Ovary (tissue), 3 donors: Measurements from ENCODE around the gene RPL35A.
"Not testable (repeated sequence)": the region's sequence is repeated elsewhere in the genome, so short reads cannot be mapped to it uniquely, and the experiment has no call there.

ENCODE experiments used
- EP300 ChIP-seq: sonication (generic); formaldehyde crosslinking; IDR thresholded peaks from one replicate; pipeline ENCODE4 v1.6.1; 2017; ENCODE audit warnings: antibody characterized with exemption
- POLR2A ChIP-seq: fragments of 450-650 bp; IDR thresholded peaks from one replicate; pipeline ENCODE4 v1.6.1; 2017; ENCODE audit warnings: antibody characterized with exemption, mild to moderate bottlenecking, moderate library complexity
- TF ChIP-seq, protein P1 (sequence below), 3 donors: fragments of 450-650 bp in 2 of 3; fragments of 200-600 bp in 1 of 3; IDR thresholded peaks; one replicate each; pipeline versions ENCODE4 v1.5.1 to v1.8.0; 2016 to 2022; ENCODE audit warnings: antibody characterized with exemption in 3 of 3, mild to moderate bottlenecking in 1 of 3
- donor health status: DM: no; HTN: no; CAD: no.

DNA sequence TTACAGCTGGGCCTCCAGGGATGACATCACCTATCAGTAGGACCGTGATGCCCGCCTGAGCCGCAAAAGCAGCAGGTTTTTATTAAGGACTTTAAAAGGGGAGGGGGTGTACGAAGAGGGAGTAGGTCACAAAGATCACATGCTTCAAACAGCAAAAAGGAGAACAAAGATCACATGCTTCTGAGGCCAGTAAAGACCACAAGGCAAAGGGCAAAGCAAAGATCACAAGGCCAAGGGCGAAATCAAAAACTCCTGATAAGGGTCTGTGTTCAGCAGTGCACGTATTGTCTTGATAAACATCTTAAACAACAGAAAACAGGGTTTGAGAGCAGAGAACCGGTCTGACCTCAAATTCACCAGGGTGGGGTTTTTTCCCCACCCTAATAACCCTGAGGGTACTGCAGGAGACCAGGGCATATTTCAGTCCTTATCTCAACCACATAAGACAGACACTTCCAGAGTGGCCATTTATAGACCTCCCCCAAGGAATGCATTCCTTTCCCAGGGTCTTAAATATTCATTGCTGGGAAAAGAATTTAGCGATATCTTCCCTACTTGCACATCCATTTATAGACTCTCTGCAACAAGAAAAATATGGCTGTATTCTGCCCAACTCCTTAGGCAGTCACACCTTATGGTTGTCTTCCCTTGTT is 17.5 kb downstream of the RPL35A start:
- TF ChIP-seq, protein P1, sequence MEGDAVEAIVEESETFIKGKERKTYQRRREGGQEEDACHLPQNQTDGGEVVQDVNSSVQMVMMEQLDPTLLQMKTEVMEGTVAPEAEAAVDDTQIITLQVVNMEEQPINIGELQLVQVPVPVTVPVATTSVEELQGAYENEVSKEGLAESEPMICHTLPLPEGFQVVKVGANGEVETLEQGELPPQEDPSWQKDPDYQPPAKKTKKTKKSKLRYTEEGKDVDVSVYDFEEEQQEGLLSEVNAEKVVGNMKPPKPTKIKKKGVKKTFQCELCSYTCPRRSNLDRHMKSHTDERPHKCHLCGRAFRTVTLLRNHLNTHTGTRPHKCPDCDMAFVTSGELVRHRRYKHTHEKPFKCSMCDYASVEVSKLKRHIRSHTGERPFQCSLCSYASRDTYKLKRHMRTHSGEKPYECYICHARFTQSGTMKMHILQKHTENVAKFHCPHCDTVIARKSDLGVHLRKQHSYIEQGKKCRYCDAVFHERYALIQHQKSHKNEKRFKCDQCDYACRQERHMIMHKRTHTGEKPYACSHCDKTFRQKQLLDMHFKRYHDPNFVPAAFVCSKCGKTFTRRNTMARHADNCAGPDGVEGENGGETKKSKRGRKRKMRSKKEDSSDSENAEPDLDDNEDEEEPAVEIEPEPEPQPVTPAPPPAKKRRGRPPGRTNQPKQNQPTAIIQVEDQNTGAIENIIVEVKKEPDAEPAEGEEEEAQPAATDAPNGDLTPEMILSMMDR (IDR thresholded peaks at IDR 0.05) = not testable (repeated sequence)
- not testable (repeated sequence) for TF ChIP-seq EP300, POLR2A
